Measurements from ENCODE around the gene AFF3. TPM values are rescaled to one million over a fixed set of nuclear protein-coding genes. Genes with fewer than 3 reads are reported as not detected.
A peak's percentile ranks its signal among the peaks of the same experiment; 100 is the strongest.

AFF3 gene
- total and polyA plus RNA-seq, 2 of the 4 experiments (the other 2 are of a cell fraction): 12.9 to 14.3 TPM

DNA sequence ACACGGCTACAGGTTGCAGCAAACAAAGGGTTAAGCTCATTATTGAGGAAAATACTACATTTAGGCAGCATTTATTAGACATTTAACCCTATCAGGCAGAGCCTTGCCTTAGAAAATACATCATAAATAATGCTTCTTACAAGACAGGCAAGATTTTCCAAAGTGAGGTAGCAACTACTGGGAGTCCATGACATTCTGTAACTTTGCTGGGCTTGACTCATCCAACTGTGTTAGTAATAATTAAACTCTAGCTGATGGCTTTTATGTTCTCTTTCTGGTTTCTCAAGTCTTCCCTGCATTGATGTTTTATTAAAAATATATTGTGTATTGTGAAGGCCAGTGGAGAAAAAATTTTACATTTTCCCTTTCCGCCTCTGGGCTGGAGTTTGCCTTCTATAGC is 291.3 kb downstream of the AFF3 start:
- Histone ChIP-seq H3K79me1 (ENCODE audit: low read depth in 1 of 2, low read length in 2 of 2) (peaks cover 7 to 36% of the 10 kb centered on the region in 2 experiments; a peak in 3 of 4 replicates), H3K27ac (ENCODE audit: insufficient read depth, low read length) (0 out of 2 replicates have a peak overlapping the region, but pooled peaks have one; percentile 5), H4K20me1 (ENCODE audit: insufficient read depth, low read length) (no peaks in the 10 kb centered on the region), H2BK20ac (ENCODE audit: low read depth, low read length) (peak overlapping the region; percentile 51; the same call in 1 of the 2 replicates), H3K4me1 (ENCODE audit: control insufficient read depth, insufficient read depth, low read length) (peaks cover 10% of the 10 kb centered on the region), H2BK5ac (ENCODE audit: low read depth, low read length, poor library complexity, severe bottlenecking) (peak overlapping the region; percentile 24), H3K4me2 (ENCODE audit: low read depth, low read length) (no peak overlapping the region), H3K23ac (ENCODE audit: low read depth, low read length) (no peak overlapping the region), H4K5ac (ENCODE audit: low read depth, low read length) (peak overlapping the region; percentile 70; the same call in 1 of the 2 replicates), H3K4me3 (ENCODE audit: insufficient read depth, low read depth, low read length) (no peak overlapping the region), H3K9ac (ENCODE audit: low read depth, low read length) (no peak overlapping the region), H2AK5ac (ENCODE audit: low read depth, low read length) (0 out of 2 replicates have a peak overlapping the region, but pooled peaks have one; percentile 49), H2BK15ac (ENCODE audit: low read depth, low read length) (0 out of 3 replicates have a peak overlapping the region, but pooled peaks have one; percentile 69), H3K36me3 (ENCODE audit: control insufficient read depth, insufficient read depth, low read length) (no peaks in the 10 kb centered on the region), H3K18ac (ENCODE audit: low read depth, low read length) (peak overlapping the region; percentile 95; the same call in 1 of the 2 replicates), H3K4ac (ENCODE audit: low read depth, low read length) (peak overlapping the region; percentile 79), H2AK9ac (replicated peaks; ENCODE audit: low read depth, low read length, poor library complexity) (no peak overlapping the region), H4K8ac (ENCODE audit: low read depth in 2 of 2, low read length in 2 of 2) (peak overlapping the region; percentile 16 to 72; a peak in 1 of 4 replicates), H3K9me1 (ENCODE audit: insufficient read depth, low read length) (peaks cover 3% of the 10 kb centered on the region), H3K9me3 (ENCODE audit: control insufficient read depth, insufficient read depth, low read length) (no peaks in the 10 kb centered on the region), H2BK120ac (ENCODE audit: low read depth, low read length) (0 out of 2 replicates have a peak overlapping the region, but pooled peaks have one; percentile 28), H2AFZ (replicated peaks; ENCODE audit: low read length, poor library complexity) (no peak overlapping the region), H3K56ac (ENCODE audit: extremely low read depth, insufficient read depth, low read length) (no peak overlapping the region), H3K14ac (replicated peaks; ENCODE audit: low read depth, low read length) (peak overlapping the region; percentile 80), H4K91ac (ENCODE audit: insufficient read depth, low read depth, low read length) (peak overlapping the region; percentile 74; the same call in 1 of the 2 replicates), H3K27me3 (ENCODE audit: control insufficient read depth, insufficient read depth, low read length) (no peaks in the 10 kb centered on the region)
- dilution Hi-C loops (cut with HindIII; ENCODE audit: low sequenced_read_pairs, unreplicated experiment): no loop called here
- in situ Hi-C loops (cut with MboI; ENCODE audit: low sequenced_read_pairs): no loop called here
- CTCF ChIA-PET: interaction anchor here (0.5 to 1.4 kb wide), 4 partner anchors 11 to 524 kb away, joined by 3 to 6 read pairs (median 4); no protein-coding TSS in a partner anchor
- ATAC-seq (ENCODE audit: low read depth) (peak; percentile 31; the same call in 1 of the 2 replicates), DNase-seq (peak; percentile 71)
- no CpG with 5 or more reads among the region's 2 CpGs for WGBS, 2 experiments (ENCODE audit: extremely low coverage in 2 of 2, insufficient read length in 1 of 2)
- intact Hi-C loops (cut with micrococcal nuclease): no loop called here
- POLR2A ChIA-PET (ENCODE audit: unreplicated experiment): no interaction called here
- TF ChIP-seq, protein P1, sequence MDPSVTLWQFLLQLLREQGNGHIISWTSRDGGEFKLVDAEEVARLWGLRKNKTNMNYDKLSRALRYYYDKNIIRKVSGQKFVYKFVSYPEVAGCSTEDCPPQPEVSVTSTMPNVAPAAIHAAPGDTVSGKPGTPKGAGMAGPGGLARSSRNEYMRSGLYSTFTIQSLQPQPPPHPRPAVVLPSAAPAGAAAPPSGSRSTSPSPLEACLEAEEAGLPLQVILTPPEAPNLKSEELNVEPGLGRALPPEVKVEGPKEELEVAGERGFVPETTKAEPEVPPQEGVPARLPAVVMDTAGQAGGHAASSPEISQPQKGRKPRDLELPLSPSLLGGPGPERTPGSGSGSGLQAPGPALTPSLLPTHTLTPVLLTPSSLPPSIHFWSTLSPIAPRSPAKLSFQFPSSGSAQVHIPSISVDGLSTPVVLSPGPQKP (IDR thresholded peaks at IDR 0.05; ENCODE audit: borderline replicate concordance, low read depth, low read length): no peak
- TF ChIP-seq FOS (IDR thresholded peaks at IDR 0.05; ENCODE audit: low read depth, low read length): no peak
- TF ChIP-seq RFX5 (IDR thresholded peaks at IDR 0.05; ENCODE audit: low read depth, low read length): no peak
- no peak for TF ChIP-seq RAD21 (IDR thresholded peaks at IDR 0.05; ENCODE audit: low read length)
- no peak for TF ChIP-seq MXI1 (IDR thresholded peaks at IDR 0.05; ENCODE audit: borderline replicate concordance, low read depth, low read length)
- TF ChIP-seq BHLHE40 (IDR thresholded peaks at IDR 0.05; ENCODE audit: low read depth, low read length): no peak
- TF ChIP-seq RCOR1 (IDR thresholded peaks at IDR 0.05; ENCODE audit: insufficient replicate concordance, low read length): no peak
- no peak for TF ChIP-seq SMC3 (IDR thresholded peaks at IDR 0.05; ENCODE audit: low read depth, low read length)
- TF ChIP-seq, protein P2, sequence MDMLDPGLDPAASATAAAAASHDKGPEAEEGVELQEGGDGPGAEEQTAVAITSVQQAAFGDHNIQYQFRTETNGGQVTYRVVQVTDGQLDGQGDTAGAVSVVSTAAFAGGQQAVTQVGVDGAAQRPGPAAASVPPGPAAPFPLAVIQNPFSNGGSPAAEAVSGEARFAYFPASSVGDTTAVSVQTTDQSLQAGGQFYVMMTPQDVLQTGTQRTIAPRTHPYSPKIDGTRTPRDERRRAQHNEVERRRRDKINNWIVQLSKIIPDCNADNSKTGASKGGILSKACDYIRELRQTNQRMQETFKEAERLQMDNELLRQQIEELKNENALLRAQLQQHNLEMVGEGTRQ (IDR thresholded peaks at IDR 0.05; ENCODE audit: low read depth, low read length): no peak
- TF ChIP-seq POLR2A (IDR thresholded peaks at IDR 0.05; ENCODE audit: low read depth, low read length): no peak
- TF ChIP-seq CHD1 (IDR thresholded peaks at IDR 0.05; ENCODE audit: low read depth, low read length): no peak
- no peak for TF ChIP-seq MAFK (IDR thresholded peaks at IDR 0.05; ENCODE audit: low read depth, low read length)
- no peak for TF ChIP-seq CEBPB (IDR thresholded peaks at IDR 0.05; ENCODE audit: low read depth, low read length)
- no peak for TF ChIP-seq MAZ (IDR thresholded peaks at IDR 0.05; ENCODE audit: borderline replicate concordance, low read depth, low read length)
- BruUV-seq (replicated peaks): no TSS peak

Data from IMR-90 (cell line).